SU-DHL-6 (cell line): Measurements from ENCODE around the gene ATP13A4.

Source experiments
- H2AFZ ChIP-seq: fragments of 200-600 bp; sonication (generic); 2 replicates; pipeline ENCODE4 v1.6.1; 2014; ENCODE audit warnings: low read depth, mild to moderate bottlenecking, moderate library complexity, mixed read lengths, antibody characterized with exemption, low read length; ENCODE audit not compliant: severe bottlenecking
- H3F3A ChIP-seq: fragments of 200-600 bp; shearing (Covaris generic); 2 replicates; pipeline ENCODE4 v1.6.0; 2016; ENCODE audit warnings: antibody characterized with exemption, mild to moderate bottlenecking; ENCODE audit not compliant: insufficient read depth
- H3K27ac ChIP-seq: fragments of 200-600 bp; sonication (generic); 2 replicates; pipeline ENCODE4 v1.5.1; 2016; ENCODE audit warnings: low read depth, mild to moderate bottlenecking, low read length, moderate library complexity, mixed read lengths
- H3K27me3 ChIP-seq: fragments of 200-600 bp; sonication (generic), shearing (Covaris generic); 2 replicates; pipeline ENCODE4 v1.6.0; 2014; ENCODE audit warnings: mild to moderate bottlenecking, low read length
- H3K36me3 ChIP-seq: fragments of 200-600 bp; sonication (generic); 2 replicates; pipeline ENCODE4 v1.6.1; 2014; ENCODE audit warnings: mild to moderate bottlenecking, low read length, mixed read lengths
- H3K4me2 ChIP-seq: fragments of 300-600, 200-600 bp; shearing (Covaris generic), sonication (generic); 2 replicates; pipeline ENCODE4 v1.6.0; 2014; ENCODE audit warnings: low read length, low read depth, mild to moderate bottlenecking; ENCODE audit not compliant: poor library complexity, severe bottlenecking
- H3K4me3 ChIP-seq: fragments of 200-600 bp; sonication (generic); 2 replicates; pipeline ENCODE4 v1.5.1; 2014; ENCODE audit warnings: antibody characterized with exemption, low read length, mild to moderate bottlenecking, mixed read lengths; ENCODE audit not compliant: insufficient read depth, poor library complexity, severe bottlenecking
- H3K79me2 ChIP-seq: fragments of 200-600 bp; sonication (generic); 2 replicates; pipeline ENCODE4 v1.6.1; 2014; ENCODE audit warnings: mild to moderate bottlenecking, low read length, moderate library complexity; ENCODE audit not compliant: insufficient read depth
- H3K9ac ChIP-seq: fragments of 200-600 bp; sonication (generic); 2 replicates; pipeline ENCODE4 v1.7.0; 2014; ENCODE audit warnings: mild to moderate bottlenecking, low read length
- H3K9me2 ChIP-seq: fragments of 200-600 bp; sonication (generic); replicated peaks from 2 replicates; pipeline ENCODE4 v1.6.1; 2014; ENCODE audit warnings: low read length; ENCODE audit not compliant: insufficient read depth
- H3K9me3 ChIP-seq: fragments of 200-600 bp; sonication (generic); 2 replicates; pipeline ENCODE4 v1.6.1; 2014; ENCODE audit warnings: low read length, mixed read lengths; ENCODE audit not compliant: insufficient read depth
- H4K20me1 ChIP-seq: fragments of 200-600 bp; sonication (generic); 2 replicates; pipeline ENCODE4 v1.6.1; 2014; ENCODE audit warnings: low read depth, mild to moderate bottlenecking, antibody characterized with exemption, low read length, moderate library complexity, mixed read lengths
- CTCF ChIP-seq: fragments of 200-600 bp; sonication (generic); IDR thresholded peaks from one replicate; pipeline ENCODE4 v1.5.1; 2017; ENCODE audit warnings: antibody characterized with exemption, mild to moderate bottlenecking, low read length, moderate library complexity; ENCODE audit not compliant: insufficient read depth, poor library complexity, severe bottlenecking
- EZH2phosphoT487 ChIP-seq: fragments of 200-600 bp; sonication (generic), shearing (Covaris generic); conservative IDR thresholded peaks from 2 replicates; pipeline ENCODE4 v1.6.1; 2018; ENCODE audit warnings: mild to moderate bottlenecking, antibody characterized with exemption, low read length, moderate library complexity, mixed read lengths

The ATP13A4 gene

GRCh38 chr3:193481436-193481835, 73.3 kb downstream of the ATP13A4 start:
- no peaks in the 10 kb centered on the region for H3K79me2 ChIP-seq
- H3K9me2 ChIP-seq: no peaks in the 10 kb centered on the region
- no peak overlapping the region for H3K27ac ChIP-seq

GRCh38 chr3:193474446-193474845, 80.2 kb downstream of the ATP13A4 start:
- no peak overlapping the region for H3K9ac ChIP-seq
- no peaks in the 10 kb centered on the region for H3K27me3 ChIP-seq
- no peaks in the 10 kb centered on the region for H4K20me1 ChIP-seq
- no peak overlapping the region for H3K27ac ChIP-seq
- H3K4me2 ChIP-seq: no peak overlapping the region
- no peaks in the 10 kb centered on the region for H3K9me3 ChIP-seq
- TF ChIP-seq CTCF (no peak), EZH2phosphoT487 (no peak)
- H3K36me3 ChIP-seq: no peaks in the 10 kb centered on the region
- H3K79me2 ChIP-seq: no peaks in the 10 kb centered on the region
- no peak overlapping the region for H2AFZ ChIP-seq
- H3K4me3 ChIP-seq: no peak overlapping the region
- H3F3A ChIP-seq: no peaks in the 10 kb centered on the region
- H3K9me2 ChIP-seq: no peaks in the 10 kb centered on the region

More at GRCh38 chr3:193481436-193481835, 73.3 kb downstream of the ATP13A4 start:
- no peak overlapping the region for H2AFZ ChIP-seq
- no peaks in the 10 kb centered on the region for H3F3A ChIP-seq
- no peaks in the 10 kb centered on the region for H3K9me3 ChIP-seq
- TF ChIP-seq CTCF (no peak), EZH2phosphoT487 (no peak)
- H3K4me3 ChIP-seq: no peak overlapping the region
- H3K4me2 ChIP-seq: no peak overlapping the region
- no peaks in the 10 kb centered on the region for H4K20me1 ChIP-seq
- H3K27me3 ChIP-seq: no peaks in the 10 kb centered on the region
- no peak overlapping the region for H3K9ac ChIP-seq
- H3K36me3 ChIP-seq: no peaks in the 10 kb centered on the region

GRCh38 chr3:193470710-193471109, 84.0 kb downstream of the ATP13A4 start:
- H3K9me3 ChIP-seq: no peaks in the 10 kb centered on the region
- no peaks in the 10 kb centered on the region for H4K20me1 ChIP-seq
- no peaks in the 10 kb centered on the region for H3K9me2 ChIP-seq
- H3K4me2 ChIP-seq: no peak overlapping the region
- no peaks in the 10 kb centered on the region for H3K79me2 ChIP-seq
- no peak overlapping the region for H3K27ac ChIP-seq
- no peaks in the 10 kb centered on the region for H3F3A ChIP-seq
- no peaks in the 10 kb centered on the region for H3K36me3 ChIP-seq
- no peak overlapping the region for H2AFZ ChIP-seq
- H3K4me3 ChIP-seq: no peak overlapping the region
- no peaks in the 10 kb centered on the region for H3K27me3 ChIP-seq
- no peak for TF ChIP-seq EZH2phosphoT487
- TF ChIP-seq CTCF: no peak
- H3K9ac ChIP-seq: no peak overlapping the region
